Fibroblast of lung (primary cell): ENCODE measurements around the gene DOP1B.

Source experiments
- CTCF ChIP-seq, 2 donors: IDR thresholded peaks in 1 of 2; conservative IDR thresholded peaks in 1 of 2; 1 replicate in 1 of 2; 2 replicates in 1 of 2; pipeline ENCODE4 v1.5.1; 2011 to 2012; ENCODE audit warnings: low read length in 2 of 2, control low read depth in 1 of 2, inconsistent platforms in 1 of 2, low read depth in 1 of 2, mild to moderate bottlenecking in 1 of 2
- EZH2 ChIP-seq: IDR thresholded peaks from 2 replicates; pipeline ENCODE4 v1.5.1; 2012; ENCODE audit warnings: low read length, control low read depth, mild to moderate bottlenecking; ENCODE audit errors: missing control alignments

GRCh38 chr21:36174780-36175179 lies 18.2 kb downstream of the DOP1B start:
- TF ChIP-seq CTCF (conservative IDR thresholded peaks at IDR 0.05 in 1 of 2, IDR thresholded peaks at IDR 0.05 in 1 of 2; ENCODE audit: low read depth in 1 of 2, low read length in 2 of 2) (no peak), EZH2 (no peak)
